ENCODE data around the gene PIGS.

DNA sequence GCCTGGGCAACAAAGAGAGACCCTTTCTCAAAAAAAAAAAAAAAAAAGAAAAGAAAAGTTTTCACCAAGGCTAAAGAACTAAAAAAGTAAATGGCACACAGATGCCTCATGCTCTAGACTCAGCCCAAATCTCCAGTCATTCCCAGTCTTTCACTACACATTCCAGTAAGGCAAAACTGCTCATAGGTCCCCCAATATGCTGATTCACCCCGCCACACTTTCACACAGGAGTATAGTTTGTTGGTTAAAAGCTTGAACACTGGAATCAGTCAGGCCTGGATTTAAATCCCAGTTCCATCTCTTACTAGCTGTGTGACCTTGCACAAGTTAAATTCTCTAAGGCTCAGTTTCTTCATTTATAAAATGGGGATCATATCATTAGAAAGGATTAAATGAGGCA, 1.9 kb downstream of the PIGS start:
- TF ChIP-seq, protein P1, sequence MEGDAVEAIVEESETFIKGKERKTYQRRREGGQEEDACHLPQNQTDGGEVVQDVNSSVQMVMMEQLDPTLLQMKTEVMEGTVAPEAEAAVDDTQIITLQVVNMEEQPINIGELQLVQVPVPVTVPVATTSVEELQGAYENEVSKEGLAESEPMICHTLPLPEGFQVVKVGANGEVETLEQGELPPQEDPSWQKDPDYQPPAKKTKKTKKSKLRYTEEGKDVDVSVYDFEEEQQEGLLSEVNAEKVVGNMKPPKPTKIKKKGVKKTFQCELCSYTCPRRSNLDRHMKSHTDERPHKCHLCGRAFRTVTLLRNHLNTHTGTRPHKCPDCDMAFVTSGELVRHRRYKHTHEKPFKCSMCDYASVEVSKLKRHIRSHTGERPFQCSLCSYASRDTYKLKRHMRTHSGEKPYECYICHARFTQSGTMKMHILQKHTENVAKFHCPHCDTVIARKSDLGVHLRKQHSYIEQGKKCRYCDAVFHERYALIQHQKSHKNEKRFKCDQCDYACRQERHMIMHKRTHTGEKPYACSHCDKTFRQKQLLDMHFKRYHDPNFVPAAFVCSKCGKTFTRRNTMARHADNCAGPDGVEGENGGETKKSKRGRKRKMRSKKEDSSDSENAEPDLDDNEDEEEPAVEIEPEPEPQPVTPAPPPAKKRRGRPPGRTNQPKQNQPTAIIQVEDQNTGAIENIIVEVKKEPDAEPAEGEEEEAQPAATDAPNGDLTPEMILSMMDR (conservative IDR thresholded peaks at IDR 0.05): no peak
- TF ChIP-seq EZH2 (IDR thresholded peaks at IDR 0.05; ENCODE audit: low read depth): no peak

Measured in PC-9 (cell line).